Fibroblast of skin of left biceps (primary cell): ENCODE results near the gene PPIP5K1.

ENCODE experiments used
- DNase-seq, 2 experiments: peaks; one replicate each; pipeline ENCODE4 v3.0.0-alpha.2; 2013; ENCODE audit warnings: low read depth in 2 of 2

The PPIP5K1 gene

DNA sequence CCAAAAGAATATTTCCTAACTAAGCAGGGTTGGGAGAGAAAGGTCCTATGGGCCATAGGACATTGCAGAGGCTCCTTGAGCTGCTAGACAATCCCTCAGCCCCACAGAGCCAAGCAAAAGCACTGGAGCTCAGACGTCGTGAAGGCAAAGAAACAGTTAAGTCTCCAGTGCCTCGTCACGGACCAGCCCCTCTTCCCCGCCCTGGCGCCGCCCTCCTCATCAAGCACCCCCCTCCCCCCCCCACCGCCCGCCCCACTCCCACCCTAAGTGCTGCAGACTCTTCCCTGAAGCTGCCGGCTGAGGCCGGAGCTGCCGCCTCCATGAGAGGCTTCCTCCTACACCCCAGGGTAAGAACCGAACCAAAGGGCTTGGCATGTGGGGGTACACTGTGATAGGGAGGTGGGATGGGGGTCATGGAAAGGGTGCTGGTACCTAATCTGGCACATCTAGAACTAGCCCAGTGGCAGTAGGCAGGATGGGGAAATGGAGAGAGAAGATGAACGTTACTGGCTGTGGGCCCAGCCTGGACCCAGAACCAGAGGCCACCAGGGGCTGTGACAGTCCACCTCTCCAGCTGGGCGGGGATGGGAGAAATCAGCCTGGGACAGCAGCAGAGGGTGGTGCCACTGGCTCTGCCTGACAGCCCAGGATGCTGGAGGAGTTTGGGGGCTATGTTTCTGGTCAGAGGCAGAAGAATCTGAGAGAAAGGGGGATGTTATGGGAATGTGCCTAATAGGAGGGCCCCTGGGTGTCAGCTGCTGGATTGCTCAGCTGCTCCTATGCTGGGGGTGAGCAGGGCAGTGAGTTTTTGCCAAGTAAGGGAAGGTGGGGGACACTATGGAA is 72.4 kb downstream of the PPIP5K1 start, which contains the start of gene MAP1A:
TSS of gene MAP1A (plus strand) at position 255 of the 843 bp plus-strand sequence. CDS start 3,866 bp downstream, outside the sequence.
- DNase-seq: peak in 1 of 2 experiments; percentile 36

DNA sequence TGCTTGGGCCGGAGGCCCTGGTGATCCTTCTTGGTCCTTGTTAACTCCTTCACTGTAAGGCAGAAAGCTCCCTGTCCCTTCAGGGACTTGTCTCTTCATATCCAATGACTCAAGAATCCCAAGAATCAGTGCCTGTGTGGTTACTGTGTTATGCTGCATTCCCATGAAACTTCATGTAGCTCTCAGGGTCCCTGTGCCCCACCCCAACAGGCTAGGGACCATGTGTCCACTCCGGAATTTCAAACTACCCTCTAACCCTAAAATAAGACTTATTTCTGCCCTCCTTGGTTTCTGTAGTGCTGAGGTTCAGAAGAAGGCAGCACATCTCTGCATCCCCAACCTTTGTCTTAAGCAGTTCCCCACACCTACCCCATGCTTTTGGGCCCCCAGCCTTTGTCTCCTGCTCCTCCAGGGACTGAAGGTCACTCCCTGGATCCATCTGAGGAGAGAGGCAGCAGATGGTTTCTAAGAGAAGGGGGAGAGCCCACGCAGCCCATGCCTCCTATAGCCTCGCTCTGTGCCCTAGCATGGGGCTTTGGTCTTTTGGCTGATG is 73.1 kb downstream of the PPIP5K1 start:
- peak in 1 of 2 experiments; percentile 42 for DNase-seq

DNA sequence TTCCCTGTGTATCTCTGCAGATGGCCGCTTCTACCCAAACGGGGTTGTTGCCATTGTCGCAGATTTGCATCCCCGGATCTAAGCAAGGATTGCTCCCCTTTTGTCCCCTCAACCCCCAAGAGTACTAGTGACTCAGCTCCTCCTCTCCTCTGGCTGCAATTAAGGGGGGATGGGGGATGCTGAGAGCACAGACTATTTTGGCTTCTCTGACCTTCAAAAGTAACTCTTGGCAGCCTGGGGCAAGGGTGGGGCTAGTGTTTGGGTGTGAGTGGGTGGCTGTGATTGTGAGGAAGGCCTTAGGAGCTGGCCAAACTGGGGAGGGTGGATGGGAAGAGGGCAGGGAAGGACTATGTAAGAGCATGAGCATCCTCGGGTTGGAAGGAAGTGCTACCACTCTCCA is 73.8 kb downstream of the PPIP5K1 start:
- DNase-seq: no peak

GRCh38 chr15:43515741-43516140 is 74.3 kb downstream of the PPIP5K1 start:
- DNase-seq: no peak

- no peak for DNase-seq
Measured at GRCh38 chr15:43514241-43515057, 75.6 kb downstream of the PPIP5K1 start.

GRCh38 chr15:43513550-43513949 is 76.5 kb downstream of the PPIP5K1 start:
- no peak for DNase-seq

GRCh38 chr15:43511012-43511885 is 78.8 kb downstream of the PPIP5K1 start:
- no peak for DNase-seq

DNA sequence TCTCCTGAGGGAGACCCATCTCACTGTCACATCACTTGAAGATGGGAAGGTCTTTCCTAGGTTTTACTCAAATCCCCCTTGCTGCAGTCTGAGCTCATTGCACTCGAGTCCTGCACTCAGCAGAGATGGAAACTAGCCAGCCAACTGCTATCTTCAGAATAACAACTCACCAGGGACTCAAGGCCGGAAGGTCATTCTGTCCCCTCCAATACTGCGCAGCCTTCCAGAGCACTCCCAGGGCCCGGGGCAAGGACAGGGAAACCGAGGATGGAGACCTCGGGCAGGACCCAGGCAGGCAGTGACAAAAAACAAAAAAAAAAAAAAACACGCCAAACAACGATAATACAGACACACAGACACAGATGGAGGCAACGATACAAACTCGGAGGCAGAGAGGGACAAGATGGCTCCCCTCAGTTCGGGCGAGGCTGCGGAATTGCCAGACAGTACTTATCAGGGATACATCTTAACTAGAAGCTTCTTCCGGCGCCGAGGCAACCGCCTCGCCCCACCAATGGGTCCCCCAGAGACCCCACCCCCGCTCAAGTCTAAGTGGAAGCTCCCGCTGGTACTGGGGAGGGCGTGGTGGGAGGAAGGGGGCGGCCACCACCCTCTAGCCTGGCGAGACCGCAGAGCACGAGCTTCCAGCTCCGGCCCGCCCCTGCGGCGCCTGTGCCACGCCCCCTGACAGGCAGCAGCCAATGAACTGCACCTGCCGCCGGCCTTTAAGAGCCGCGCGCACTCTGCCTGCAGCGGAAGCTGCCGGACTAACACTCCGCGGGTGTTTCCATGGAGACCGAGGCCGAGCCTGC is 79.6 kb downstream of the PPIP5K1 start:
- peak; percentile 95 to 96 for DNase-seq

DNA sequence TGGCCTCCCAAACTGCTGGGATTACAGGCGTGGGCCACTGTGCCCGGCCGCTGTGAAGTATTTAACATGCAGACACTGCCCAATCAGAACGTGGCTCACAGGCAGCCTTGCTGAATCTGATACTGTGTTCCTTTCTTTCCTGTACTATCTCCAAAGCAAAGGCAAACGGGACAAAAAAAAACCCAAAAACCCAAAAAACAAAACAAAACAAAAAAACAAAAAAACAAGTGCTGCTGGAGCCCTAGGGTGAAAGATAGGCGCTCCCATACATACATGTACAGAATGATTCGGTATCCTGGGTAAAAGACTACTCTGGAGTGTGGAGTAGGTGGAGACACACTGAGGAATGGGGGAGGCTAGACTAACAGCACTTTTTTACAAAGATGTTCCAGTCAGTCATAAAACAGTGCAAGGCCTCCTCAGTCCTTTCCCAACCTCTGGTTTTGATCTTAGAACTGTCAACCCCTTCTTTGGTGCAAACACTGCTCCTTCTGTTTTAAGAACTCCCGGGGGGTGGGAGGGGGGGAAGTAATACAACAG is 80.3 kb downstream of the PPIP5K1 start:
- DNase-seq: no peak

- no peak for DNase-seq
Measured at GRCh38 chr15:43508991-43509659, 80.9 kb downstream of the PPIP5K1 start.

GRCh38 chr15:43508421-43508820 is 81.6 kb downstream of the PPIP5K1 start:
- no peak for DNase-seq

GRCh38 chr15:43505738-43506137 is 84.3 kb downstream of the PPIP5K1 start:
- peak; percentile 82 for DNase-seq

- DNase-seq: no peak
Measured at GRCh38 chr15:43499635-43500034, 90.4 kb downstream of the PPIP5K1 start.

GRCh38 chr15:43498990-43499389 is 91.0 kb downstream of the PPIP5K1 start:
- DNase-seq: no peak

- DNase-seq: no peak
Measured at GRCh38 chr15:43493703-43494472, 96.1 kb downstream of the PPIP5K1 start.

GRCh38 chr15:43492673-43493601 is 97.1 kb downstream of the PPIP5K1 start, which contains the start of gene TP53BP1:
Gene TP53BP1, minus strand, starts transcription at chr15:43493156. Its CDS starts 113 bp downstream, at chr15:43493043.
- peak; percentile 80 to 88 for DNase-seq

DNA sequence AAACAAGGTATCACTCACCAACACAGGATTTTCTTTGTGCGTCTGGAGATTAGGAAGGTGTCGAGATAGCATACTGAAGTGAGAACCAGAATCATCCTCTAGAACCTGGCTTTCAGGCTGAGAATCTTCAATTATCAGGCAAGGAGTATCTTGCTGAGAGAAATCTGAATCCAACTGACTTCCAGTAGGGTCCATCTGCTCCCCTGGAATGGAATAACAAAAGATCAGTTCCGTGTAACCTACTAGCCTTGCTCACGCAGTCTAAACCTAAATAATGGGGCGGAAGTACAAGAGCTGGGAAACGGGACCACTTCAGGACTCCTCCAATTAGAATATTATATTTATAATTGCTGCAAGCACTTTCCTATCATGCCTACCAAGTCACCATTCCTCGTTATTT is 97.7 kb downstream of the PPIP5K1 start:
- no peak for DNase-seq

DNA sequence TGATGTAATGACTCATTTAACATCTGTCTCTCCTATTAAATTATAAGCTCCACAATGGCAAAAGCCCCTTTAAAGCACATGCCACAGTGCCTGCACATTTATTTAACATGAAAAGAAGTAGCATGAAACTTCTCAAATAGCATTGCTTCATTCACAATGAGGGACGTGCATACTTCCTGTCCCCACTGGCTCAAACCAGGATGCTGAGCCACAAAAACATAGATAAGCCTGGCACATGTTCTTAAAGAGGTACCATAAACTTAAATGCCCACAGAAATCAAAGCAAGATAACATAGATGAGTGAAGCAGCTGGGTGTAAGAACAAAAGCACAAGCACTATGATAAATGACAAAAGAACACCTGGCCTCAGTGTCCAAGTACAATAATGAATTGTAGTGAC is 100.8 kb downstream of the PPIP5K1 start:
- DNase-seq: no peak
